HCT116 (cell line): Measurements from ENCODE around the gene RTL10.

ENCODE experiments used
- EZH2phosphoT487 ChIP-seq: fragments of 200-600 bp; IDR thresholded peaks from 2 replicates; pipeline ENCODE4 v1.6.1; 2018; ENCODE audit warnings: antibody characterized with exemption, borderline replicate concordance
- JUND ChIP-seq: IDR thresholded peaks from 2 replicates; pipeline ENCODE4 v1.6.1; 2012
- POLR2AphosphoS5 ChIP-seq: IDR thresholded peaks from 2 replicates; pipeline ENCODE4 v1.6.1; 2011; ENCODE audit warnings: mild to moderate bottlenecking, low read depth, low read length, moderate library complexity
- YY1 ChIP-seq: IDR thresholded peaks from 2 replicates; pipeline ENCODE4 v1.6.1; 2011; ENCODE audit warnings: low read length, low read depth, moderate library complexity, mild to moderate bottlenecking; ENCODE audit not compliant: insufficient replicate concordance; ENCODE audit errors: extremely low read depth

DNA sequence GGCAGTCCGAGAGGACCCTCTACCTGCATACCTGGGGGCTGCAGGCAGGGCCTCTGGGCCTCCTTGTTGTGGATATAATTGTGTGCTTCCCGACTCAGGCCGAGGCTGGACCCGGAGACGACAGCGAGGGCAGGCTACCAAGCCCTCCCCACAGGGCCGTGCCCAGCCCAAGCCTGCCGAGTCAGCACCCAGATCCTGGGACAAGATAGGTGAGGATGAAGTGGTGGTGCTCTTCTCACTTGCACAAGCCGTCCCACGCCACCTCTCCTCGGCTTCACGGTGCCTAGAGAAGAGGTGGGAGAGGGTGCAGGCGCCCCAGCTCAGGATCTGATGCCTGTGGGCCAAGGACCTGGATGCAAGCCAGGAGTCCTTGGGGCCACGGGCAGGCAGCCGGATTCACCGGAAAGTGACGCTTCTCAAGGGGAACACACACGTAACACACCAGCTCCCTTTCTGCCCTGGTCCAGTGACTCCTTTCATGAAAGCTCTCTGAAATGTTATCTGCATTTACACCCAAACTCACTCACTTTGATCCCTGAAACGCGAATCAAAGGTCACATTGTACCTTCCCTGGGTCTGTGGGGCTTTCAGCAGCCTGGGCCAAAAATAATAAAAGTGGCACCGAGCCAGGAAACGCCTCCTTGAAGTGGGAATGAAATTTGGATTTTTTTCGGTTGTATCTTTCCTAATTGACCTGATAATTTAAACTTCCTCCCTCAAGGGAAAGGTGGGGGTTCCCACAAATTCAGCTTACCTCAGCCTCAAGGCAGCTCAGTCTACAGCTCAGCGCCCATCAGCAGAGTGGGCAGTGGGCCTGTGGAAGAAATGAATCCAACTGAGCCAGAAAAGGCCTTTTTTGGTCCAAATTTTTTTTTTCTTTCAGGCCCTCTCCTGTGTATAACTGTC is 1.1 kb upstream of the RTL10 start:
- TF ChIP-seq POLR2AphosphoS5: peak; percentile 20; the same call in 1 of the 2 replicates
- TF ChIP-seq EZH2phosphoT487: no peak
- TF ChIP-seq JUND: no peak
- no peak for TF ChIP-seq YY1
